NOMO-1 treated with DMSO at 0.1 percent for 48 hours (cell line): Measurements from ENCODE around the gene STC2.
A peak's percentile ranks its signal among the peaks of the same experiment; 100 is the strongest.
"Not testable (repeated sequence)": the region's sequence is repeated elsewhere in the genome, so short reads cannot be mapped to it uniquely, and the experiment has no call there.

Source experiments
- DNase-seq: peaks from one replicate; lab custom pipeline; 2025; ENCODE audit not compliant: unreplicated experiment; lab: John Stamatoyannopoulos, UW

STC2 gene, protein sequence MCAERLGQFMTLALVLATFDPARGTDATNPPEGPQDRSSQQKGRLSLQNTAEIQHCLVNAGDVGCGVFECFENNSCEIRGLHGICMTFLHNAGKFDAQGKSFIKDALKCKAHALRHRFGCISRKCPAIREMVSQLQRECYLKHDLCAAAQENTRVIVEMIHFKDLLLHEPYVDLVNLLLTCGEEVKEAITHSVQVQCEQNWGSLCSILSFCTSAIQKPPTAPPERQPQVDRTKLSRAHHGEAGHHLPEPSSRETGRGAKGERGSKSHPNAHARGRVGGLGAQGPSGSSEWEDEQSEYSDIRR

DNA sequence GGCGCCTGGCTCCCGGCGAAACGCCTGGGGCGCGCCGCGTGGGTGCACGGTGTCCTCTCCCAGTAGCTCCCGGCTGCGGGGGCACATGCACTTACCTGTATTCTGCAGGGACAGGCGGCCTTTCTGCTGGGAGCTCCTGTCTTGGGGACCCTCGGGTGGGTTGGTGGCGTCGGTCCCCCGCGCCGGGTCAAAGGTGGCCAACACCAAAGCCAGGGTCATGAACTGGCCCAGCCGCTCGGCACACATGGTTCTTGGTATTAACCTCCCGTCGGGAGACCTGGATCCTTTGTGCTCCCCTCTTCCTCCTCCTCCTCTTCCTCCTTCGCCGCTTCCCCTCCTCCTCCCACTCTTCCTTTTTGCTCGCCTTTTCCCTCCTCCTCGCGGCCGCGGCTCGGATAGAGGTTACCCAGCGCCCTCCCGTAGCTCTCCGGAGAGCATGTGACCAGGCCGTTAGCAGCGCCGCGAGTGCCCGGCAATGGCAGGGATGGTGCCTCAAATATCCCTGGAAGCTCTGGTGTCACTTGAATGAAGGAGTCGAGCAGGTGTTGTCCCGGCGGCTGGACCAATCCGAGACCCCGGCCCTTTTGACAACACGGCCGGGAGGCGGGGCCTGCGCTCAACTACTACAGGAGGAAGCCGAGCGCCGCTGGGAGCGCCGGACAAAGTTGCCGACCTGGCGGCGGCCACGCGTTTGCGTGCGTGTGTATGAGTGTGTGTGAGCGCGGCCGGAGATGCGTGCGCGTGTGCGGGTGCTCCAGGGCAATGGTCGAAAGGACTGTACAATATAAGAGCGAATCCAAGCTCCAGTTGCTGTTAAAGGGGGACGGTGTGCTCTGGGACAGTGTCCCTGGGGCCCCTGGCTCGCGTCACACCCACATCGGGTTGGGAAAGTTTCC is at the start of gene STC2:
STC2 (minus strand) TSS at position 467 of the 896 bp plus-strand sequence; CDS start at position 246, 221 bp downstream.
- DNase-seq, result no peak

DNA sequence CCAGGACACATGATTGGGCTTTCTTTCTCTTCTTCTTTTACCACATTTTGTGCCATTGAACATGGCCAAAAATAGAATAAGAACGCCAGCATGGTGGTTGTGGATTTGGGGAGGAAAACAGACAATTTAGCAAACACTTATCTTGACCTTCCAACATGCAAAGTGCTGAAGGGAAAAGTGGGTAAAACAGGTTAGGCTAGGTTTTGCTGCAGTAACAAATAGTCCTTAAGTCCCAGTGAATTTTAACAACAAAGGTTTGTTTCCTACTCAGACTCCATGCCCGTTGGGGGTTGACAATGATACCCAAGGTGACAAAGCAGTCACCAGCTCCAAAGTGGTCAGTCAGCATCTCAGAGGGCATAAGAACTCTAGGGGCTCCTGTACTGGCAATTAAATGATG is 43.2 kb upstream of the STC2 start:
- no peak for DNase-seq

DNA sequence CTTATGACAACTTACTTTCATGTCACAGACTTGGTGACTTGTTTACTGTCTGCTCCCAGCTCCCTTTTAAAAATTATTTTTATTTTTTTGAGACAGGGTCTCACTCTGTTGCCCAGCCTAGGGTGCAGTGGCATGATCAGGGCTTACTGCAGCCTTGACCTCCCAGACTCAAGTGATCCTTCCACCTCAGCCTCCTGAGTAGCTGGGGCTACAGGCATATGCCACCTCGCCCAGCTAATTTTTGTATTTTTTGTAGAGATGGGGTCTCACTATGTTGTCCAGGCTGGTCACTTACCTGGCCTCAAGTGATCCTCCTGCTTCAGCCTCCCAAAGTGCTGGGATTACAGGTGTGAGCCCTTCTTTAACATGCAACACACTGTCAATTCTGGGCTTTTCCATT is 35.2 kb upstream of the STC2 start:
- DNase-seq, result not testable (repeated sequence)

DNA sequence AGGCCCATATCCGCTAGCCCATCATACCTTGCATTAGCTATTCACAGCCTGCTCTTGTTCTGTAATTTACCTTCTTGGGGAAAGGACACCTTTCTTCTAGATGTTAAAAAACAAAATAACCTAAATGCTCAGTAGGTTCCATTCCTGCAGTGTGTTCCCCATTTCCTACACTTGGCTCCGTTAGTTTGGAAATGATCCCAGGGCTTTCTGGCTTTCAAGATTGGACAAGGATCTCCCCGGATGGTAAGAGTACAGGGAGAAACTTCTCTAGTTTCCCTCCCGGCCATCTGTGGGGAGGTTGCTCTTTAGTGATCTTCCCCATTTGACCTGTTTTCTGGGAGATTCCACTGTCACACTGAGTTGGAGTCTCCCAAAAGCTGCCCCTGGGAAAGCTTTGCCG is 27.3 kb upstream of the STC2 start:
- DNase-seq, result no peak

DNA sequence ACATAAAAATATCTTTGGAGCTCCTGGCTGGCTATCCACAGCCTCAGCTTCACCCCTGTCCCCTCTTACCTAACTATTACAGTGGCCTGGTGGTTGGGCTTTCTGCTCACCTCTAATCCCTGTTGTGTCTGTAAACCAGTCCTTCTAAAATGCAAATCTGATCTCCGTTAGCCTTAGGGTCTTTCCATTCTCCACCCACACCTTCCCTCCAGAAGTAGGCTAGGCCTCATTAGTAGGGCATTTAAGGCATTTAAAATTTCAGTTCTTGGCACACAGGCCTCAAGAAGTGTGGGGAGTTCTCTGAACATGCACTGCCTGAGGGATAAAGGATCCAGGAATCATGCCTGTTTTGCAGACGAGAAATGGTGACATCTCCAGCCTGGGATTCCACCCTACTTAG is 26.4 kb upstream of the STC2 start:
- no peak for DNase-seq

DNA sequence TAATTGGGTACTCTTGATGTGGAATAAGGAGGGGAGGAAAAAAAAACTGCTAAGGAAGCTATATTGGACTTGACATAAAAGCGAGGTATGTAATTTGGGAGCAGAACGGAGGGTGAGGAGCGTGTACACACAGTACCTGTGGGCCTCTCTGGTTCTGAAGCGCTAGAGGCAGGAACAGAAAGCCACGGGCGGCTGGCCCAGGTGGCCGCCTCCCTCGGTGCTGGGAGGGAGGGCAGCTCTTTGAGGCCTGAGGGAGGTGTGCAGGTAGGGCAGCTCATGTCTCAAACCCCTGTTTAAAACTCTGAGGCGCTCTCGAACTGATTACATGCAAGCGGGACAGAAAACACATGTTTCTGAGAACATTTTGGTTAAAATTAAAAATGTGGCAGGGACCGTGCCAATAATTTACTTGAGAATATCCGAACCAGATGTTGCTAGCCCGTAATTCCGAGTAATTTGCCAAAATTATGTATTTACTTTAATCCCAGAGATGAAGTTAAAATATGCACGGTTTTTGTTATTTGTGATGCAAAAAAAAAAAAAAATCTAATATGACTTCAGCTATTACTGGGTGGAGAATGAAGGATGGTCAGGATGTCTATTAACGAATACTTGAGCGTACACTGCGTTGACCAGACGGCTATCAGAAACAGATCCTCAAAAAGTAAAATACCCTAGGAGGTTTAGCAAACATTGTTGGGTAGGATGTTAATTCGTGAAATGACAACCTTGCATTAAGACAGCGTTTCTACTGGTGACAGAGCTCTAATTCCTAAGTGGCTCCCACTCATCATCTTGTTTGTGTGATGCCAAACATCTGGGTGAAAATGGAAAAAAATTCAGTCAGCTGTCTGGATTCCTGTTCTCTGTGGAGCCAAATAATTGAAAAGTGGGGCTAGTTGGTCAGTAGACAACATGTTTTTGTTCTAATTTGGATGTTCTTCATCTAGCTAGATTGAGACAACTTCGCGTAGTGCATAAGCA is 24.4 kb upstream of the STC2 start:
- no peak for DNase-seq

DNA sequence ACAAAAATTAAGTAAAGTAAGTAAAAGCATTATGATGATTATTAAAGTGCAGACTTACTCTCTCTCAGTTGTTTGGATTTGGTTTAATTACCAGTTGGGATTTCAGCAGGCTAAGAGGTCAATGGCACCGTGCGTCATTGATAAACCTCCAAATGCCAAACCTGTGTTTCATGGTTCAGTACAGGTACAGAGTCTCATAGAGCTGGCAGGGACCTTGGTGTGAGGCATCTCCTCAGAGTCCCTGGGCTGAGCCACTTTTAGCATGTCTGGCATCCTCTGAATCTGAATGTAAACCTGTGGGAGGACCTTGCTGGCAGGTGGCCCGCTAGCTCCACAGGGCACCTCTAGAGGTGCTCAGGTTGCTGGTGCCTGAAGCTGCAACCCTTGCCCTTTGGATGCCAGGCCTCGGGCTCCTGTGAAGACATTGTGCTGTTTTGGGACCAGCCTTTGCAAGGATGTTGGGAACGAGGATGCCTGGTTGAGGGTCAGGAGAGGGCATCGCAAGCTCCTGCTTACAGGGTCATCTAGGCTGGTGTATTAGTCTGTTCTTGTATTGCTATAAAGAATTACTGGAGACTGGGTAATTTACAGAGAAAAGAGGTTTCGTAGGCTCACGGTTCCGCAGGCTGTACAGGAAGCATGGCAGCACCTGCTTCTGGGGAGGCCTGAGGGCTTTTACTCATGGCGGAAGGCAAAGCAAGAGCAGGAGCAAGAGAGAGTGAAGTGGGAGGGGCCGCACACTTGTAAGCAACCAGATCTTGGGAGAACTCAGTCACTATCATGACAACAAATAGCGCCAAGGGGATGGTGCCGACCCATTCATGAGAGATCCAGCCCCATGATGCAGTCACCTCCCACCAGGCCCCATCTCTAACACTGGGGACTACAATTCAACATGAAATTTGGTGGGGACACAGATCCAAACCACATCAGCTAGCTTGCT is 14.9 kb upstream of the STC2 start:
- no peak for DNase-seq

DNA sequence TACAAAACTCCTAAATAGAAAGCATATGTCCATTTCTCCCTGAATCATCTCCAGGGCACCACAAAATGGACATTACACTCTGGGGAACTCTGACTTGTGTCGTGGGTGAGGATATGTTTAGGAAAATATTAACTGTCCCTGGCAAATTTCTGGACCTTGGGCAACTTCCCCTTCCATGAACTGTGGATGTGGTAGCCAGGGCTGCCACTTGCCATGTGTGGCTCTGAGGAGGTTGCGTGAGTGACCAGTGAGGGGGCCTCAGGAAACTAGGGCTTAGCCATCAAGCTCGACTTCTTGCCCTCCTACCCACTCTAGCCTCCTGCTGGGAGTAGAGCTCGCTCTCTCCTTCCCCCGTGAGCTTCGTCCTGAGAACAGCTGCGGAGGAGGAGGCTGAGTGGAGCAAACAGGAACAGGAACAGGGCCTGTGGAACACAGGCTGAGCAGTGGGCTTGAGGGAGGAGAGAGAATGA is 13.8 kb upstream of the STC2 start:
- no peak for DNase-seq

DNA sequence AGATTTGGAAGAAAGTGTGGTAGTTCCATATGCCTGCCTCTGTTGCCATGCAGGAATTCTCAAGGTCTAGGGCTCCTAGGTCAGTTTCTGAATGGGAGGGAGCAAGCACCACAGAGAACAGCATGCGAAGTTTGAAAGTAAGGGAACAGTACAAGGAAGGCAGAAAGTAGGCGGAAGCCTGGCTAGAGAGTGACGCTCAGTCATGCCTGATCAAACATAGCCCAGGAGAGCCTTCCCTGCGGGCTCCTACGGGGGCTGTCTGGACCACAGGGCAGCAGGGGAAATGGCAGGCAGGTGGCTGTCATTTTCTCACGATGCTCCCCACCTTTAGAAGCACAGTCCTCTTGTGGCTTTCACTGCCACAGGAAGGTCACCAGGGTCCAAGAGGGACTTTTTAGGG is 12.8 kb upstream of the STC2 start:
- no peak for DNase-seq

DNA sequence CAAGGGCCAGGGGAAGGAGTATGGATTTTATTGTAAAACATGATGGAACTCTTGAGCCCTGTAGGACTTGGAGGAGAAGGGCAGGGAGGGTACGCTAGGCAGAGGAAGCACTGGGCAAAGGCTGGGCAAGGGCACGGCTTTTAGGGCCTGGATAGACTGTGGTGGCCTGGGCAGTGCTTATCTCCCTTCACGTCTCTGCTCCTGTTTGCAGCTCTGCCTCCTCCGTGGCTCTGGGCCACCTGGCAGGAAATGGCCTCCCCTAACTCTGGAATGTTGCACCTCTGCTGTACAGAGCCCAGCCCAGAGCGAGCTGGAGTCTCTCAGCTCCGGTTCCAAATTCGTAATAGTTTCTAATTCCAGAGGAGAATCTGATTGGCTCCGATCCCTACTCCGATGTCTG is 12.2 kb upstream of the STC2 start:
- no peak for DNase-seq

DNA sequence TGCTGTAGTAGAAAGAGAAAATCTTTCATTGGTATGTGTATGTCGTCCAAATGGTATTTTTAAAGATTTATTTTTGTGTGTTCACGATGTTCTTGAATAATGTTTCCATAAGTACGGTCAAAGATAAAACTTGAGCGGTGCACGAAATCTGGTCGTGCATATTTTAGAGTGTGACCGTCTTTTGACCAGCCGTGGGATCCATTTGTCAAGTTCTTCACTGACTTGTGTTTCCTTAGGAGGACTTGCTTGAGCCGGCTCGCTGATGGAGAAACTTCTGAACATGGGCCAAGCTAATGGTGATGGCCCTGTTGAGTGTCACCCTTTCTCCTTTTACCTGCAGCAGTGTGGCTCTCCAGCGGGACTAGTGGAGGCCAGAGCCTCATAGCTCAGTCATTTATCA is 11.1 kb upstream of the STC2 start:
- no peak for DNase-seq

DNA sequence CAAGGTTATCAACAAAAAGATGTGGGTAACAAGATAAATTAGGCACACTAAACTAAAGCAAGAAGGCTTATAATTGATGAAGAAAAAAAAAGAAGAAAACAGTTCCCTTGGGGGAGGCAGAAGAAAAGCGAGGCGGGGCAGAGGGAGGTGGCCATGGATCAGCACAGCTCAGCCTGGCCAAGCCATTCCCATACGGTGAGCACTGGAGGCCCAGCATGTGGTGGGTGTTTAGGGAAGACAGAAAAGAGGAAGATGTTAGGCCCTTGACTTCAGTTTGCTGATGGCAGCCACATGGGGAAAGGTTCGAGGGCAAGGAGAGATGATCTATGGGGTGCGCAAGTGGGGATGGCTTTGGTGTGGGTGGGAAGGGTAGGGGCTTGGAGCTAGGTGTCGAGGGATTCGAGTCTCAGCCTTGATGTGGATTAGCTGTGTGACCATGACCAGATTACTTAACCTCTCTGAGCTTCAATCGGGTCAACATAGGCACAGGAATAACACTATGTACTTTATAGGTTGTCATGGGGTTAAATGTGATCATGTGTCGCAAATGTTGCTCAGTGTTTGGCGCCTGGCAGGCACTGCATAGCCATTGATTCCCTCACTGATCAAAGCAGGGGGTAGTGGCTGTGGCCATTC is 10.3 kb upstream of the STC2 start:
- no peak for DNase-seq

DNA sequence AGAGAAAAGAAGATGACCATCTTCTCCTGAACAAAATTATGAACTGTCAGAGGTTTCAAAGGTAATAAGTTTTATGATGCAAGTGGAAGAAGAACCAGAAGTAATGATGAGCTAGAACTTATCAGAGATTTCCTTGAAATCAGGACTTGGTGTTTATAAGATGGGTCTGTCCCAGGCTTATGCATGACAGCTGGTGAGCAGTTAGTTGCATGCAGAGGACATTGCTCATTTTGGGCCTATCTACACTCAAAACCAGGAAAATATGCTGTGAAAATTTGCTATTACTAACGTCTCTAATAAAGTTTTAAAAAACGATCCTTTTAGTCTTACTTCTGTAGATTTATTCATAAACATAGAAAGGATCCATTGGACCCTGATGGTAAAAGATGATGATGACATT is 6.6 kb upstream of the STC2 start:
- DNase-seq, result no peak

DNA sequence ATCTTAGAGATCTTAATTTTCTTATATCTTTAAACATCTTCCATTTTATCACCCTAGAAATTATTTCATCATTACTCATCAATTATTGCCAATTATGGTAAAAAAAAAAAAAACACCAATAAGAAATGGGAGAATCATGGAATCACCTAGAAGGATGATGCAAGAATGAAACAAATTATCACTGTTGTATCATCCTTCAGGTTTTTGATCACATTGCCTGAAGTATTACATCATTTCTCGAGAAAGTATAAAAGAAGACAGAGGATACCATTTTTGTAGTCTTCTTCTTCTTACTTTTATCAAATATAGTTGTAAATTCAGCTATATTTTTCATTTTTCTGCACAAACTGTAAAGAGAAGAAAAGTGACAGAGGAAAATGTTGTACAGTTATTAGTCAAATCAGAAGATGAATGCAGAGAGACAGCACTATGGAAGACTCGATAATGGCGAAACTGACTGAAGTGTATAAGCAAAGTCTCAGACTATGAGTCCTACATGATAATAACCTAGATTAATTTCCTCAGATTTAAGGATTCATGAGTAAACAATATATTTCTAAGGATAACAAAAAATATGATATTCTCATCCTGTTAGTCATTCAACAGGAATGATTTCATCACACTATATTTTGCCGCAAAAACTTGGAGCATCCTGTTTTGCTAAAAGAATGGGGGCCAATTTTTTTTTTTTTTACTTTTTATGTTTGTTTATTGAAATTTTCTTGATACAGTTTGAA is 5.9 kb upstream of the STC2 start:
- DNase-seq, result no peak

DNA sequence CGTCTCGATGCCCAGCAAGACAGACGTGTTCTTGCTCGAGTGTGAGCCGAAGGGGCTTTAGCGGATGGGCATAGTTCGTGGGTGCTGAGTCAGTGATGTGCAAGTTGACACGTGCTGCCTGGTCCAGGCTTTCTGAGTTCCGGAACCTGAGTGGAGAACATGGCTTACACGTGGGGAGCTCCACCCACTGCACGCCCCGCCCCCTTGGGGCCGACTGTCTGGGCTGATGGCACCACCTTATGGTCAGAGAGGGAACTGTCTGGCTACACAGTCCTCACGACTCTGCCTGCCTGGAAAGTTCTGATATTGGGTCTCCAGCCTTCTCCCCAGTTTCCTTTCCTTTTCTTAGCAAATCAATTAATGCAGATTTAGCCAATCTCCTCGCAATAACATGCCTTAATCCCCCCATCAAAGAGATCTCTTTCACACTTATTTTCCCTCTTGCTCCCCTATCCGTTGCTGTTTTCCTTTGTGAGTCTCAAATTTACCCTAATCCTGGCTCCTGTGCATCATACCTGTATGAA is 3.8 kb upstream of the STC2 start:
- peak; percentile 64 for DNase-seq

DNA sequence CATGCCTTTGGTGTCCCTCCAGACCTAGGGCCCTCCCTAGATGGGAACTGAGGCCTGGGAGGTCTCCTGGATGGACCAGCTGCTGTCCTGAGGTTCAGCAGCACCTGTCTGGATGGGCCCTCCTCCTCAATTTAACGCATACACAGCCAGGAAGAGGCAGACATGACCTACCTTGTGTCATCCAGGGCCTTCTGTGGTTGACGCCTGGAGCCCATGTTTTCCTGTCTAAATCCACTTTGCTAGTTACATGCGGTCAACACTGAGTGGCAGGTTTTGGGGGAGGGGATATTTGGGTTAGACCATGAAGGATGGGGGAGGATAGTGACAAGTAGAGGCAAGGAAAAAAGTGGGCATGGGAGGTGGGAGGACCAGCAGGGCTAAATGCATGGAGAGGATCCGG is 3.1 kb upstream of the STC2 start:
- no peak for DNase-seq

DNA sequence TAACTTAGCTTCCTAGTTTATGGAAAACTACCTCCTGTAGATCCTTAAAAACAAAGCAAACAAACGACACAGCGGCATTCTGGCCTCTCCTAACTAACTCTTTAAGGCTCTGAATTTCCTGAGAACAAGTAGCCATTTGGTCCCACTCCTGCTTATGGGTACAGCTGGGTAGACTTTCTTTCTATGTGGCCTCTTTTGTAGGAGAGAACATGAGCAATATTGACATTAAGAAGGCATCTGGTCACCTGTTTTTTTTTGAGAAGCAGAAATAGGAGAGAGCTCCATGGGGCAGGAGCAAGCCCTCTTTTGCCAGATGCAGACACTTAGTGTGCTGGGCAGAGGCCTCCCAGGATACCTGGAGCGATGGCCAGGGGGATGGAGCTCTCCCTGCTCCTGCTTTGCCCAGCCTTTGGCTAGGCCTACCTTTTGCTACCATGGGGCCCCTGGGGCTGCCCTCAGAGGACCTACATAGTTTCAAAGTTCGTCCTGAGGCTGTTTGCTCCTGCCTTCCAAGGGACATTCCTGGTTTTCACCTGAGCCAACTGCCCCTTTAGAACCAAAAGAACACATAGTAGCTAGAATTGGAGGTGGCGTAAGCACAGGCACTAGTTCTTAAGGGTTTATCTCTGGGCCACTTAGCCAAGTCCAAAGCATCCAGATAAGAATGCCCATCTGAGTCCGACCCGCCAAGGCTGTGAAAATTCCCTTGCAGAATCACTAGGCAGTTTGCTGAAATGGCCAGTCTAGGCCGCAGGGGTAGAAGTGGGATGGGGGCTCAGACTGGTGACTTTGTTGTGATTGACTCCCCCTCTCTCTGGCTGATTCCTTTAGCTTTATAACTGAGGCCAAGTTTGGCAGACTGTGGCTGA is 2.4 kb upstream of the STC2 start:
- no peak for DNase-seq
